PC-3 (cell line): ENCODE results near the gene HEXIM1. TPM values are rescaled to one million over a fixed set of nuclear protein-coding genes. Genes with fewer than 3 reads are reported as not detected.

Experiments used
- ATAC-seq: fragments of 200-7000 bp; cut with Tn5 transposase; 2 replicates; pipeline ENCODE4 v1.9.1; 2020; ENCODE audit warnings: mild to moderate bottlenecking, moderate library complexity
- BruUV-seq: library from RNA; stranded (reverse); fragments of 400-500 nt; replicated peaks from 2 replicates; lab custom pipeline; 2021; lab: Mats Ljungman, UMichigan
- CTCF ChIA-PET: fragments of 300-600 bp; sonication (Branson Sonifier 250); formaldehyde crosslinking; loops from one replicate; lab custom pipeline; 2022; ENCODE audit warnings: antibody characterized with exemption; lab: Charles Lee
- POLR2A ChIA-PET: fragments of 300-600 bp; sonication (Branson Sonifier 250); formaldehyde crosslinking; loops from one replicate; lab custom pipeline; 2022; ENCODE audit warnings: antibody characterized with exemption; ENCODE audit not compliant: unreplicated experiment; lab: Charles Lee
- DNase-seq: peaks from one replicate; pipeline ENCODE4 v3.0.0-alpha.2; 2015
- H2AFZ ChIP-seq: fragments of 300-600 bp; sonication (generic); 2 replicates; pipeline ENCODE4 v1.6.0; 2016; ENCODE audit warnings: antibody characterized with exemption, low read length
- H3F3A ChIP-seq: fragments of 300-600 bp; sonication (generic); one replicate; pipeline ENCODE4 v1.6.0; 2017; ENCODE audit warnings: antibody characterized with exemption, low read length, control low read depth, mild to moderate bottlenecking; ENCODE audit not compliant: unreplicated experiment
- H3K27ac ChIP-seq: fragments of 300-600 bp; sonication (generic); 2 replicates; pipeline ENCODE4 v1.5.1; 2016; ENCODE audit warnings: mild to moderate bottlenecking, low read length
- H3K27me3 ChIP-seq: fragments of 300-600 bp; sonication (generic); 2 replicates; pipeline ENCODE4 v1.6.1; 2016; ENCODE audit warnings: low read length, mixed read lengths
- H3K36me3 ChIP-seq: fragments of 300-600 bp; sonication (generic); 2 replicates; pipeline ENCODE4 v1.6.1; 2016; ENCODE audit warnings: low read depth, mixed run types, low read length, mixed read lengths
- H3K4me1 ChIP-seq: fragments of 300-600 bp; sonication (generic); 2 replicates; pipeline ENCODE4 v1.5.1; 2016; ENCODE audit warnings: low read length; ENCODE audit not compliant: insufficient read depth
- H3K4me2 ChIP-seq: fragments of 300-600 bp; sonication (generic); 2 replicates; pipeline ENCODE4 v1.6.0; 2016; ENCODE audit warnings: low read length
- H3K4me3 ChIP-seq: fragments of 300-600 bp; sonication (generic); 2 replicates; pipeline ENCODE4 v1.5.1; 2016; ENCODE audit warnings: mild to moderate bottlenecking, low read length, mixed read lengths
- H3K79me2 ChIP-seq: fragments of 300-600 bp; sonication (generic); 2 replicates; pipeline ENCODE4 v1.6.1; 2017; ENCODE audit warnings: low read length, mixed read lengths
- H3K9ac ChIP-seq: fragments of 300-600 bp; sonication (generic); 2 replicates; pipeline ENCODE4 v1.6.0; 2016; ENCODE audit warnings: mild to moderate bottlenecking, low read length
- H3K9me2 ChIP-seq: fragments of 300-600 bp; sonication (generic); replicated peaks from 2 replicates; pipeline ENCODE4 v1.6.1; 2016; ENCODE audit warnings: mixed run types, low read length, mixed read lengths
- H3K9me3 ChIP-seq: fragments of 300-600 bp; sonication (generic); 2 replicates; pipeline ENCODE4 v1.6.1; 2016; ENCODE audit warnings: low read length, mixed read lengths
- H4K20me1 ChIP-seq: fragments of 300-600 bp; sonication (generic); 2 replicates; pipeline ENCODE4 v1.6.1; 2016; ENCODE audit warnings: low read length, mixed read lengths
- CTCF ChIP-seq: fragments of 300-600 bp; sonication (generic); conservative IDR thresholded peaks from 2 replicates; pipeline ENCODE4 v1.5.1; 2017; ENCODE audit warnings: antibody characterized with exemption, low read depth, mild to moderate bottlenecking, low read length
- EZH2 ChIP-seq: fragments of 300-600 bp; sonication (generic); IDR thresholded peaks from one replicate; pipeline ENCODE4 v1.6.1; 2017; ENCODE audit warnings: antibody characterized with exemption, mild to moderate bottlenecking, low read length; ENCODE audit not compliant: unreplicated experiment
- EZH2phosphoT487 ChIP-seq: fragments of 300-600 bp; sonication (generic); IDR thresholded peaks from 2 replicates; pipeline ENCODE4 v1.6.1; 2018; ENCODE audit warnings: mild to moderate bottlenecking, antibody characterized with exemption, low read length, borderline replicate concordance
- intact Hi-C: fragments of 100-400 bp; cut with micrococcal nuclease; formaldehyde crosslinking; loops from 2 replicates; pipeline ENCODE4 v1.9.0; 2023
- total RNA-seq: library from RNA; depleted of rRNA; stranded (reverse); fragments of >200 nt; gene quantifications from 2 replicates; pipeline ENCODE4 v1.2.3, GENCODE V29; 2014

The HEXIM1 gene
- total RNA-seq, 1 experiment from 2014 or later, result 47.3 TPM

GRCh38 chr17:45117848-45118646 is 30.2 kb upstream of the HEXIM1 start:
- H3F3A ChIP-seq, result no peaks in the 10 kb centered on the region
- POLR2A ChIA-PET, result no interaction called here

DNA sequence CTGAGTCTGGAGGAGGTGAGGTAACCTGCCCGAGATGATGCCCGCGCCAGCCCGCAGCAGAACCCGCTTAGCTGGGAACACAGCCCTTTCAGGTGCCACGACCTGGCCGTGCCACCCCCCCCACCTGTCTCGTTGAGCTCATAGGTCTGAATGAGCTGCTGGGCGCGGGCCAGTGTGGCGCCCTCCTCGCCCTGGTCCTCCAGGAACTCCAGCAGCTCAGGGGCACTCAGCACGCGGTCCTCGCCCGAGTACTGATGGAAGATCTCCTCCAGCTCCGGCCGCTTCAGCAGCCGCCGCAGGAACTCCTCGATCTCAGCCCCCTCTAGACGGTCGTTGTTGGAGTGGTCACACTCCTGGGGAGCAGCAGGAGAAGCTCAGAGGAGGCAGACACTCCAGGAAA is 29.6 kb upstream of the HEXIM1 start:
- H4K20me1 ChIP-seq, result no peaks in the 10 kb centered on the region
- POLR2A ChIA-PET, result no interaction called here
- H3K9me3 ChIP-seq, result no peaks in the 10 kb centered on the region
- no peak overlapping the region for H3K9ac ChIP-seq
- no peak overlapping the region for H2AFZ ChIP-seq
- no peak for DNase-seq
- no peaks in the 10 kb centered on the region for H3K9me2 ChIP-seq
- intact Hi-C loops, result no loop called here
- no peaks in the 10 kb centered on the region for H3K36me3 ChIP-seq
- no peaks in the 10 kb centered on the region for H3F3A ChIP-seq
- H3K4me1 ChIP-seq, result peaks cover 18% of the 10 kb centered on the region
- no TSS peak for BruUV-seq
- no peak for TF ChIP-seq EZH2
- no peak for TF ChIP-seq EZH2phosphoT487
- no peak for TF ChIP-seq CTCF
- CTCF ChIA-PET, result interaction anchor here (1.2 kb wide), 1 partner anchor 17 kb away, joined by 6 read pairs; the partner anchor contains the start of gene ACBD4
- ATAC-seq, result no peak
- H3K27me3 ChIP-seq, result no peaks in the 10 kb centered on the region
- H3K4me3 ChIP-seq, result no peak overlapping the region
- no peak overlapping the region for H3K27ac ChIP-seq
- peaks cover 20% of the 10 kb centered on the region for H3K79me2 ChIP-seq
- H3K4me2 ChIP-seq, result no peak overlapping the region

More at GRCh38 chr17:45117848-45118646, 30.2 kb upstream of the HEXIM1 start:
- Histone ChIP-seq H3K27ac (no peak overlapping the region), H3K4me1 (peaks cover 11% of the 10 kb centered on the region), H3K36me3 (no peaks in the 10 kb centered on the region), H2AFZ (no peak overlapping the region), H3K9me2 (no peaks in the 10 kb centered on the region), H3K4me3 (no peak overlapping the region), H3K27me3 (no peaks in the 10 kb centered on the region), H3K79me2 (peaks cover 14% of the 10 kb centered on the region; the same call in 1 of the 2 replicates), H3K4me2 (no peak overlapping the region), H3K9me3 (no peaks in the 10 kb centered on the region), H4K20me1 (no peaks in the 10 kb centered on the region), H3K9ac (no peak overlapping the region)
- no TSS peak for BruUV-seq
- ATAC-seq (no peak), DNase-seq (no peak)
- TF ChIP-seq EZH2, result no peak
- TF ChIP-seq CTCF, result no peak
- no peak for TF ChIP-seq EZH2phosphoT487
- intact Hi-C loops, result no loop called here
- CTCF ChIA-PET, result interaction anchor here (1.2 kb wide), 1 partner anchor 18 kb away, joined by 6 read pairs; the partner anchor contains the start of gene ACBD4

- Histone ChIP-seq H3K9me3 (no peaks in the 10 kb centered on the region), H3F3A (no peaks in the 10 kb centered on the region), H3K4me2 (no peak overlapping the region), H3K27ac (no peak overlapping the region), H3K36me3 (no peaks in the 10 kb centered on the region), H3K79me2 (peaks cover 28% of the 10 kb centered on the region), H4K20me1 (no peaks in the 10 kb centered on the region), H3K9ac (no peak overlapping the region), H3K27me3 (no peaks in the 10 kb centered on the region), H3K4me3 (no peak overlapping the region), H3K4me1 (peaks cover 31% of the 10 kb centered on the region), H3K9me2 (no peaks in the 10 kb centered on the region), H2AFZ (no peak overlapping the region)
- intact Hi-C loops, result no loop called here
- ATAC-seq (no peak), DNase-seq (no peak)
- TF ChIP-seq CTCF (no peak), EZH2phosphoT487 (no peak), EZH2 (no peak)
- ChIA-PET POLR2A (no interaction called here), CTCF (no interaction called here)
- BruUV-seq, result no TSS peak
Measured at GRCh38 chr17:45119964-45120363, 28.3 kb upstream of the HEXIM1 start.
